ENCODE data around the gene OCA2.
"Not testable (repeated sequence)": the region's sequence is repeated elsewhere in the genome, so short reads cannot be mapped to it uniquely, and the experiment has no call there.

Gene OCA2

DNA sequence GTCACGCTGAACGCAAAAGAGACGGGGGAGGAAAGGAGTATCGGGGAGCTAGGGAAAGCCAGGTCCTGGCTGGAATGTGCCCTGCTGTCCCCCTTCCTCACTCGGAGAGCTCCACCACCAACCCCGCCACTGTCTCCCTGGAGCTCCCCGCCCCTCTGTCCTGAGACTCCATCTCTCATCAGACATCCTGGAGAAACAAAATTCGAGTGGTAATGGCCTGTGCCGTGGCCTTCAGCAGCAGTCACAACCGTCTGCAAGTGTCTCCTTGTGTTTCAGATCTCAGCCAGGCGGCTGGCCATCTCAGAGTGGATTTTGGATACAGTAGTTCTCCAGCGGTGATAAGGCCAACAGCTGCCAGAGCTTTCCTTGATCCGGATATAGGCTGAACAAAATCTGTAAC lies 76.9 kb downstream of the OCA2 start:
- DNase-seq: no peak

DNA sequence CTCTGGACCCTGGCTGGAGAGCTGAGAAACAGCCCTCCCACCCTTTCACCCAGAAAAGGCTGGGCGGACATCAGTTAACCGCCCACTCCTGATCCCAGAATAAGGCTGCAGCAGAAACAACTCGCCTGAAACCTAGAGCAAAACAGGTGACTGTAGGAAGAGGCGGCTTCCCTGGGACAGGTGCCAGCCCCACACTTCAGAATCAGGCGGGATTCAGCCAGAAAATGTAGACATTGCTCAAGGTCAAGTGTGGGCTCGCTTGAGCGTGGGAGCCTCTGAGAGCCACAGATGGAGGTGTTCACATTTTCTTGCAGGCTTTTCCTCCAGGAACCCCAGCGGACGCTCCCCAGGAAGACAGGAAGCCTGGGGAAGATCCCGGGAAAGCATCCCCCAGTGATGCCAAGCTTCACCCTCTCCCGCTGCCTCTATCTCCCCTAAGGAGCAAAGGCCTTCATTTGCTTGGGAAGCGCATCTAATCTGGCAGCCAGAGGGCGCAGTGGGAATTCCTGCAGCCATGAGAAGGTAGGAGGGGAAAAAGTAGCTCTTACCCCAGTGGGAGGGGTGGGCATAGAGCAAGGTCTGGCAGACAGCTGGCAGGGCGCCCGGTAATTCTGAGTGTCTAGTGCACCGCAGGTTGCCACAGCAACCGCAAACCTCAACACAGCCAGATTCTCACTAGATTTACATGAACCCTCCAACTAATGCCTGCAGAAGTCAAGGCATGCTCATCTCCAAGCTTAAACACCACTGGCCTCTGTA lies 77.7 kb downstream of the OCA2 start:
- peak in 7 of 14 donors; percentile 2 to 55 (median 11) for DNase-seq

DNA sequence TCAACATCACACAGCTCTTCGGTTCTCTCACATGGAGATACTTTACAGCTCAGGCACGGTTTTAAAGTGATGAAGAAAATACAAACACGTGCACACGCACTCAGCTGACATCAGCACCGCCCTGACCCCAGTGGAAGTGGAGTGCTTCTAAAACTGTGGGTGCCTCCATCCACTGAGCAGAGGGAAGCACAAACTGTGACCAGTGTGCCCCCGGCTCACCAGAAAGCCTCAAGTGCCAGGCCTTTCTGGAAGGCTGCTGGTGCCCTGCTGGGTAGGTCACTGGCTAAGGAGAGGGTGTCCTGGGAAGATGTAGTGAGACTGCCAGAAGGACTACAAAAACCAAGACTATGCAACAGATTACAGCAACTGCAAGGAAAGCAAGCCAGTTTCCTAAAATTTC lies 78.5 kb downstream of the OCA2 start:
- no peak for DNase-seq

DNA sequence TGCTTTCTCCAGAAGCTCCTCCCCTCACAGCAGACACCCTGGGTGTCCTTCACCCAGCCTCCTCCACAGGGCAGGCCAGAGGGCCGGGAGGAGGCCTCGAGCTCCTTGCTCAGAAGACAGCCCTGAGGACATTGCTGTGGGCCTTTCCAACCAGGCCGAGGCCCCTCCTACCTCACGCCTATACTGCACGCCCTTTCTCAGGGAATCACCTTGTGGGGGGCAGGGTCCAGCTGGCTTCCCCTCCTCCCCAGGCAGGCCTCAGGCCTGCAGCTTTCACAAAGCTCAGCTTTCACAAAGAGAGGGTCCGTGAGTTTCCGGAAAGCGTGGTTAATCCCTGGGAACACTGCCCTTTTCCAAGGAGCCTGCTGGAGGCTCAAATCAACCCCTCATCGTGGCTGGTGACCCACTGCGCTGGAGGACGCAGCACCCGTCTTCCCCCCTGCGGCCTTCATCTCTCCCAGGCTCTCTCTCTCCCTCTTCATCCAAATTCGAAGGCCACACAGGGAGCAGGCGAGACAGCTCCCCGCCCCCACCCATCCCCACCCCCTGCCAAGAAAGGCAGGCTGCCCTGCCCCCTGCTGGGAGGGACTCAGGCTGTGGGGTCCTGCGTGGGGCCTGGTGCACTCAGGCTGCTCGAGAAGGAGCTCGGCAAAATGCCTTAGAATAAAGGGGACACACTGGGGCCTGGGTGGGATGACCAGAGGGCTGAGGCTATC lies 79.4 kb downstream of the OCA2 start:
- DNase-seq: no peak

DNA sequence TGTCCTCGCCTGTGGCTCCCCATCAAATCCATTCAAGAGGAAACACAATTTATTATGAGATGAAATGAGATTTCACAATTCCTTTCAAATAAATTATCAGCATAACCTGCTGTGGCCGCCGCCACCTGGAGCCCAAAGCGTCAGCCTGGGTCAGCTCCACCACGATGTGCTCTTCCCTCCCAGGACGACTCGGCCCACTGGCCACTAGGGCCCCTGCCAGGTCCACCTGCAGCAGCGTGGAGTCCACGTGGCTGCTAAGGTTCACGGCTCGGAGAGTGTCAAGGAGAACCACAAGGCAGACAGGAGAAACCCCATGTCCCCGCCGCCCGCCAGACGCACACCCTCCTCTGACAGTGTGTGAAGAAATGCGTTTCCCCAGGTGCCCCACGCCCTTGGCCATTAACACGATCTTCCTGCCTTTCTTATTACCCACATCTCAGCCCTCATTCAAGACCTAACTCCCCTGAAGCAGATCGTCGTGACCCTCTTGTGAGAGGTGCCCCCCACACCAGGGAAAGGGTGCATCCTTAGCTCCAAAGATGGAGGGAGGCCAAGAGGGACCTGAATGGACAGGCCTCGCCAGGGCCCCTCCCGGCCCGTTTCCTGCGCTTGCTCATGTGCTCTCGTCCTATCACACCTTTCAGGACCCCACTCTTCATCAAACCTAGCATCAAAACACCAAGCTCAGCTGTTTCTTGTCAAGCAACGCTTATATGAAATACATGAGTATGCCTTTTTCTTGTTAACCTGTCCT lies 80.6 kb downstream of the OCA2 start:
- DNase-seq: no peak

DNA sequence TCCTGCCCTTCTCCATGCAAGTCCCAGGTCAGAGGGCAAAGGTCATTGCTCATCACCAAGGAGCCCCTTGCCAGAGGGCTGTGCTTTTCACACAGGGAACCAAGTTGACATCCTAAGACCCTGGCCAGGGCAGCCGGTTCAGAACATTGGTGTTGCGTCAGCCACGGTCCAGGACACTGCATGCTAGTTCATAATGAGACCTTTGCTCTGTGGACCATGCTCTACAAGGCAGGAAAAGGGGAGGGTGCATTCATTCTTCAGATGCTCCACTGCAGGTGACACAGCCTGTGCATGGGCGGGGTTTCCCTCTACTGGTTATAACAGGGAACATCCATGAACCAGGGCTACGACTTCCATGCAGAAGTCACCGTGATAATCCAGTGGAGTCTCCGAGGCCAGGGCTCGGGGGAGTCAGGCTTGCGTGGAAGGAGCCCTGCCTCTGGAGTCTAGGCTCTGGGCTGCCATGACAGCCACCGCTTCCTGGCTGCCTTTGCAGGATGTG lies 81.6 kb downstream of the OCA2 start:
- no peak for DNase-seq

DNA sequence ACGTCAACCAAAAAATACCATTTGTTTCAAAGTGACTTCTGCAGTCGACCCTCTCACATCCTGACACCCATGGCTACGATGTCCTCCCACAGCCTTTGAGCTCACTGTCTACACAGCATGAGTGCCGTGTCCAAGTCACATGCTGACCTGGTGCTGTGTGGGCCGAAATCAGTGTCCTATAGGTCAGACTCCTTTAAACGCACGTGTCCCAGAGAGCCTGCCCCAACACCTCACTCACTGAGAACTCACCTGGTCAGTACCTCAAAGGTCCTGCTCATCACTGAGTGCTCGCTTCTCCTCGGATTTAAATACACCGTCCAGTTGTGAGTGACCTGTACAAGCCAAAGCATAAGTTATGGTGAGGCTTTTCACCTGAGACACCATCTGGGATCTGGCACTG lies 83.3 kb downstream of the OCA2 start:
- no peak for DNase-seq

DNA sequence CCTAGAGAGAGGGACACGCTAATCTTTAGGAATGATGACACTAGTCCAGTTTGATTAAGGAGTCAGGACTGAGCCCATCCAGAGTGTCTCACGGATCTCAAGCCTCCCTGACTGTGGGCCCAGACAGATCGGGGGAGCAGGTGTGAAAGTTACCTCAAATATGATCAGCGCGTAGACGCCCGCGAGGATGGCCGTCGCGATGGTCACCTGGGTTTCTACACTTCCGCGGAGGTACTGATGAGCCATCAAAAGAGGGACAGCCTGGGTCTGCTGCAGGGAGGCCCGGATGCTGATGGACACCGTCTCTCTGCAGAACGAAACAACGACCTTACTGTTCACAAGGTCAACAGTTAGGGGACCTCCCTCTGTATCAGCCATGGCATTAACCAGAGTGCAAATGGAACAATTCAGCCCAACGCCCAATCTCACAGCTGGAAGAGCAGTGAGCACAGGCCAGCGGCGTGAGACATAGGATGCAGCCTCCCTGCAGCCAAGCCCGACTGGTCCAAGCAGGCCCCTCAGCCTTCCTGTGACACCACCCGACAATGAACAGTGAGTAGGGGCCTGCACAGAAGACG lies 84.4 kb downstream of the OCA2 start:
- DNase-seq: no peak

DNA sequence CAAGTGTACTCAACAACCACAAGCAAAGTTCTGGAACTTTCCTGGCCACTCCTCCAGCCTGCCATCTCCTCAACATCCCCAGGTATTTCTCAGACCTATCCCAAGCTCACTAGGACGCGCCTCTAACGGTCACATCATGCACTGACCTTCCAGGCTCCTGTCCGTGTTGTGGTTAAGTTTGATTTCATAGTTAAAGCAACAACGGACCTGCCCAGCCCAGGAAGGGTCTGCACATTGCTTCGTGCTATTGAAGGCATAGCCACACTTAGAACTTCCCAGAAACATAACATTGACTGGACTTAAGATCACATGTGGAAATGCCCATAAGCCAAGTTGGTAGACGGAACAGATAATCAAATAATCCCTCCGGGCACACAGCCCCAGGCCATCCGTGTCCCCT lies 85.1 kb downstream of the OCA2 start:
- DNase-seq: no peak

DNA sequence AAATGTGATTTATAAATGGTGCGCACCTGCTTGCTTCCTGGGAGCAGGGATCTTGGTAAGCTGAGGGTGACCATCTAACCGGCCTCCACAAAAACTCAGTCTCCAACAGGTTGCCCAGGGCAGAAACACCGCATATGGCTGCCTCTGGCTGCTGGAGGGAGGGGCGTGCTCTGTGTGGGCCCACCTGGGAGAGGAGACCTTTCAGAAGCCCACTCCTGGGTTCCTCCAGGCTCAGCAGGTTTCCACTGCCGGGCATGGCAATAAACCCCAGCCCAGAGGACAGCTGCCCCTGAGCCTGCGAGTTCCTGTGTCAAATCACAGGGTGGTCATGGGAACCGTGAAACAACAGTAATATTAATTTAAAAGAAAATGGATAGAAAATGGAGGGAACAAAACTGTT lies 85.6 kb downstream of the OCA2 start:
- DNase-seq: no peak

DNA sequence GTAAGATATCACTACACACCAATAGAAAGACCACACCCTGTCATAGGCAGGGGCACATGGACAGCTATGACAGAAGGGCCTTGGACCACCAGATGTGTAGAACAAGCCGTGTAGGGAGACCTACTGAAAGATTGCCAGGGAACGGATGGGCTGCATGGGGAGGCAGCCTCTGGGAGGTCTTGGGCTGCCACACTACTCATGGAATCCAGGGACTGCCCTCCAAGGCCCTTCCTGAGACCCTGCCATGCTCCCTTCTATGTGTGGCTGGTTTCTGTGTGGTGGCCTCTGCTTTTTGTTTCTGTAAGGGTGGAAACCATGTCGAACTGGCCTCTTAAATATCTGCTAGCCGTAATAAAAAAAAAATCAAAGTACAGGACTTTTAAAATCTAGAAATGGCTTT lies 86.9 kb downstream of the OCA2 start:
- DNase-seq: no peak

DNA sequence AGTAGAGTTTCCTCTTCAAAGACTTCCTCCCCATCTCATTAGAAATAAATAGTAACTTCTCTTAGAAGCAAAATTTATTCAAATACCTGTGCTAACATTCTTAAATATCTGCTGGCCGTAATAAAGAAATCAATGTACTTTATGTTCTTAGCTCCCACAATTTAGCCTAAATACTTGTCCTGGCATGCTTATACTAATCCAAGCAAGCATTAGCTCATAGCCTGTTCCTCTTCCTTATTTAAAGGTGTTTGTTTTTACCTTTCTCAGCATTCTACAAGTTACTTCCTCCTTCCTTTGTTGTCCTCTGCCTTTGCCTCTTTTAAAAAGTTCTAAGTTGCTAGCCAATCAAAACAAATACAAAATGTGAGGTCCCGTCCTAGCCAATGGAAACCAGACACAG lies 90.9 kb downstream of the OCA2 start:
- not testable (repeated sequence) for DNase-seq

DNA sequence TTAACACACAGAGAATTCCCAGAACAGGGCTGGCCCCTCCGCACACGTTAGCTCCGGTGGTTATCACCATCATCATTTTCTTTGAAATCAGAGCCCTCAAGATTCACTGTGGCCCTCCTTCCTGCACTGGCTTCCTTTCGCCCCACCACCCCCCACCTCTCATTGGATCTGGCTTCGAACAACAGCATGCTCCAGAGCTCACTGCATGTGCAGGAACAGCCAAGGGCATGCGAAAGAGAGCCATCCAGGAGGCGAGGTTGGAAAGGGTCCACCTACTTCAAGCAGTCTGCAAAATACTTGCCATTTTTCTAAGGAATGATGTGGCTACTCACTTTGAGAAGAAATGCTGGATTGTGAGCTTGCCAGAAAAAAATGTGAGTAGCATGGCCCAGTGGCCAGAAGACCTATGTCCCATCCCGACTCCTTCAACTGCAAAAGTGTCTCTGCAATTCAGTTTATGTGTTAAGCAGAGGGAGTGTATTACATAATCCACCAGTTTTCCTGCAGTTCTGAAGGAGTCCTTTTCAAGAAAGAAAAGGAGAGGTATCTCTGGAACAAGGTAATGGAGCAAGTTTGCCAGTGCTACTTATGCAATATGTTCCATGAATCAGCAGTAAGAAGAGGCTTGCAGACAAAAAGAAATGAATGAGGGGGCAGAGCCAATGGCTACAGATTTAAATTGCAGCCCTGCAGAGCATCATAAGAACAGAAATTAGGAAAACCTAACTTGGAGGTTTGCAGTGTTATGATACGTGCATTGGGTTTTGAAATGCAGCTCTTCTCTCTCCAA lies 92.8 kb downstream of the OCA2 start:
- no peak for DNase-seq

DNA sequence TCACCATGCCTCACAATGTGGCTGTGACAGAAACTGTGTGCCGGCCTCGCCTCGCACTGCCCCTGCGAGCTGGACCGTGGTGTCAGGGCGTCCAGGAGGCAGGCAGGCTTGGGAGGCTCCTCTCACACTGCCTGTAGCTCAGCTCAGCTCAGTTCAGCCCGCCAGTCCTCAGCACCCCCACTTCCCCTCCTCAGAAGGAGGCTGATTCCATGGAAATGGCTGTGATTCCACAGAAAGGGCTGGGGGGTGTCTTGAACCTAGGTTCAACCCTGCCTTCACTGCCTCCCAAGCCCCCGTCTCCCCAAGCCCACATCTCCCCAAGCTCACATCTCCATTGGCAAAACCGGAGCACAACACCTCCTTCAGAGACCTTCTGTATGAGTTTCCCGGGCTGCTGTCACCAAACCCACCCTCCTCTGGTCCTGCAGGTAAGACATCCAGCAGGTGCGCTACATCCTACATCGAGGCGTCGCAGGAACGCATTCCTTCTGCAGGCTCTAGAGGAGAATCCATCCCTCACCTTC lies 94.0 kb downstream of the OCA2 start:
- no peak for DNase-seq

DNA sequence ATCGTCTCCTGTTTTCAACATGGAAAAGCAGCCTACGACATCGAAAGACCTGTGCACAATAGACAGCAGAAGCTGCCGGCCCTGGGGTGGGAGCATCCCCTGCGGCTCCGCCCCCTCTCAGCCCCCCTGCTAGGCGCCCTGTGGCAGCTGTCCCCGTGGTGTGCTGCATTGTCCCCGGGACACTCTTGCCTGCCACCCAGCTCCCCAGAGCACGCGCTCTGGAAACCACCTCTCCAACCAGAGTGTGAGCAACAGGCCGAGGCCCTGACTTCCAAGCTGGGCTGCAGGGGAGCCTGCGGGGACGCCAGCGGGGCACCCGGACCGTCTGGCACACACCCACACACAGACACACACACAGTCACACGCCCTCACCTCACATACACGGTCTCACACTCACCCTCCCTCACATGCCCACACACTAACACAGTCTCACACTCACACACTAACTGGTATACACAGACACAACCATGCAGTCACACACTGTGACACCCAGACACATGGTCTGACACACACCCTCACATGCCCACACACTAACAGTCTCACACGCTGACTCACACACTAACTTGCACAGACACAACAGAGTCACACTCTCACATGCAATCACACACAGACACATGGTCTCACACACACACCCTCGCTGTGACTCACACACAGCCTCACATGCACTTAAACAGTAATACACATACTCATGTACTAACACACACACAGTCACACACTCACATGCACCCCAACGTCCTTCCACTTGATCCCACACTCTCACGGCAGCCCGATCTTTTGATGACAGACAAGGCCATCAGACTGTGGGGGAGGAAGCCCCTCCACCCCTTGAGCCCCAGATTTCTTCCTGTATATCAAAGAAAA lies 94.7 kb downstream of the OCA2 start:
- DNase-seq: no peak

DNA sequence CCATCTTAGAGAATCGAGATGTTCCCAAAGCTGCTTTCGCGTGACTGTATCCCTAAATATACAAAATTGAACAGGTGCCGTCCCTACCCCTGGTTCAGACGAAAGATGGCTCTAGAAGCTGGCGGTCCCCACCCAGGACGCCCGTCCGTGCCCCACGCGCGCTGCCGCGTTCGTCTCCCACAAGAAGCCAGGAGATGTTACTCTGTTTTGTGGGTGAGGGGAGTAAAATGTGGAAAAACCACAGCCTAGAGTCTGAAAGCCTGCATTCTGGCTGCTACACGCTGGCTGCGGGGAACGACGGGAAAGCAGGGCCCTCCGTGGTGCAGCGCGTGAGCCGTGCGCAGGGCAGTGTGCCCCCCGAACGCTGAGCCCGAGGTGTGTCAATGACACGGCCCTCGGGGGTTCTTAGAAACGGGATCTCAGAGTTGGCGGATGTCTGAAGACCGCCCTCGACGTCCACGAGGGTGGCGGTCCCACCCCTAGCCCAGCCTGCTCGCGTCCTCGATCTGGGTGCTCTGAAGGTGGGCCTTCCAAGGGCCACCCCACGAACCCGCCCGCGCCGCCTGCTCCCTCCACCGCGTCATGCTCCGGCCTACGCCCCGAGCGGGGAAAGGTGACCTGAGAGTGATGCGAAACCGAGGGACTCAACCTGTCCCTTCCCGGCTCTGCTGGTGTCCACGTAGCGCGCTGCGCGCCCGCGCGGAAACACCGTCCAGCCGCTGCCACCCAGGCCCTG lies 95.6 kb downstream of the OCA2 start:
- no peak for DNase-seq

DNA sequence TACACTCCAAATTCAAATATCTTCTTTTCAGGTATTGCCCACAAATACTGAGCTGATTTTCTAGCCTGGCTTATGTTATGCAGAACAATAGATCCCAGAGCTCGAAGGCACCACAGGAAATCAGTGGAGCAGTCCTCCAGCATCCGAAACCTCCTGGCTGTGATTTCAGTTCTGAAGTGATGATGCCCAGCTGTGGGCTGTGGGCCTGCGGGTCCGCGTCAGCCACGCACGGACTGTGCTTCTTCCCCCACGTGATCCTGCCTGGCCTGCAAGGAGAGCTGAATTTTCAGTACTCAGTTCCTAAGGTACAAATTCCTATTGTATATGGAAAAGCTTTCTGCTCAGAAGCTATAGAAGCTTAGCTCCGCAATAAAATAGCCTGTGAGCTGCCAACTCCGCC lies 96.2 kb downstream of the OCA2 start:
- DNase-seq: no peak

DNA sequence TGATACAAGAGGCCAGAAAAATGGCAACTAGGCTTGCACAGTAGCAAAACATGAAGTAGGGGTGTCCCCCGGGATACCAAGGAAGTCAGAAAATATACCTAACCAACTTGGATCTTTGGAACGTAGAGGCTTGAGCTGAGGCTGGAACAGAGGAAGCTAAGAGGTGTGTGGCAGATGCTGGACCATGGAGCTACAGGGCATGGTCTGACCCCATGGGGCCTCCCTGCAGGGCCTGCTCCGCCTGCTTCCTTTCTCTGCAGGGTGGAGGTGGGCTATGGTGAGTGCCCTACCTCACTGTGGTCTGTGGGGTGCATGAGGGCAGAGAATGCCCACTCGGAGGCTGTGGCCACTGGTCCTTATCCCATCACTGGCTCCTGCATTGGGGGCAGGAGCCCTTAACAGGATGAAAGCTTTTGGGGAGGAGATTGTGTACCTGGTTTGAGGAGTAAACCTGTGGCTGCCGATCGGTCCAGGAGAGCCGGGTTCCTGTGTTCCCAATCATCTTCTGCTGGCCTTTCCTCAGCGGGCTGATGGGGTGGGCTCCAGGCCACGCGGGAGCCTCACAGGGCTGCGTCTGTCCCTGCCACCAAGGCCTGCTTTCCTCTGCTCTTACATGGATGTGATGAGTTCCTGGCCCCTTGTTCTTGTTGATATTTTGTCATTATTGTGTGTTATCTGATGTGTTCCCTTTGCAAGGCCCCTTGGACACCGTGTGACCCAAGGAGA lies 96.8 kb downstream of the OCA2 start:
- DNase-seq: no peak

DNA sequence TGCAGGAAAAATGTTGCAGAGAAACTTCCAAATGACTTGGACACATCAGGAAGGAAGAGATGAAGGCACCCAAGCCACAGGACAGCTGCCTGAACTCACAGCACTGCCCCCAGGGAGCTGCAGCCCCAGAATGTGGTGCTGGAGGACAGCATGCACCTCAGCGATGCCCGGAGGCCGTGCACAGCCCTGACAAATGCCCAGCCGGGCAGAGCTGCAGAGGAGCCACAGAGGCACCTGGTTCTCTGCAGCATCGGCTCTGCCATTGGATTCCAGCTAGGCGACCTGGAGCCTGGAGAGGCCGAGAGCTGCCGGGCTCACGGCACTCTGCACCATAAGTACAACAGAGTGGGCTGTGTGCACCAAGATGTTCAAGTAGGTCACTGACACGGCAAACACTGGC lies 97.5 kb downstream of the OCA2 start:
- DNase-seq: no peak
